HCT116 (cell line): ENCODE data around the gene LMX1A. TPM values are rescaled to one million over a fixed set of nuclear protein-coding genes. Genes with fewer than 3 reads are reported as not detected.

ENCODE experiments used
- ATAC-seq: fragments of 200-7000 bp; cut with Tn5 transposase; 2 replicates; pipeline ENCODE4 v1.9.1; 2020; ENCODE audit warnings: mild to moderate bottlenecking, moderate library complexity
- BruUV-seq: library from RNA; stranded (reverse); fragments of 400-500 nt; replicated peaks from 2 replicates; lab custom pipeline; 2021; lab: Mats Ljungman, UMichigan
- CTCF ChIA-PET: fragments of 300-600 bp; sonication (Branson Sonifier 250); formaldehyde crosslinking; loops from one replicate; lab custom pipeline; 2021; ENCODE audit warnings: antibody characterized with exemption; lab: Charles Lee
- POLR2A ChIA-PET: fragments of 300-600, 350-600 bp; sonication (Branson Sonifier 250); formaldehyde crosslinking; loops from one replicate; lab custom pipeline; 2021; ENCODE audit warnings: antibody characterized with exemption; lab: Charles Lee
- RAD21 ChIA-PET, 2 experiments: fragments of 300-600 bp; sonication (Branson Sonifier 250); formaldehyde crosslinking; loops; one replicate each; lab custom pipeline; 2023; ENCODE audit warnings: low total read pairs in 2 of 2; ENCODE audit not compliant: uncharacterized antibody in 2 of 2, unreplicated experiment in 2 of 2, low non-redundant PET in 1 of 2; lab: Charles Lee
- DNase-seq: peaks from one replicate; pipeline ENCODE4 v3.0.0-alpha.2; 2010; ENCODE audit warnings: low read depth, low spot score
- H2AFZ ChIP-seq: fragments of 200-600 bp; shearing (Covaris generic), sonication (generic); 2 replicates; pipeline ENCODE4 v1.6.1; 2017; ENCODE audit warnings: low read depth, mixed run types, mixed read lengths, antibody characterized with exemption, low read length; ENCODE audit not compliant: poor library complexity, severe bottlenecking
- H3K27ac ChIP-seq: 2 replicates; pipeline ENCODE4 v1.5.1; 2012; ENCODE audit warnings: low read depth, low read length
- H3K27me3 ChIP-seq: fragments of 200-600 bp; sonication (generic); 2 replicates; pipeline ENCODE4 v1.6.1; 2016; ENCODE audit warnings: mixed run types, low read length, mixed read lengths; ENCODE audit not compliant: insufficient read depth
- H3K36me3 ChIP-seq, 2 experiments: fragments of 200-500 bp in 1 of 2; fragments of 200-600 bp in 1 of 2; sonication (Bioruptor generic) in 1 of 2; sonication (generic) in 1 of 2; 2 replicates each; pipeline versions ENCODE4 v1.5.1 to v1.6.1; 2014 to 2016; ENCODE audit warnings: low read length in 2 of 2, inconsistent platforms in 1 of 2, mixed read lengths in 1 of 2, mixed run types in 1 of 2; ENCODE audit not compliant: insufficient read depth in 2 of 2, control insufficient read depth in 1 of 2
- H3K4me1 ChIP-seq, 2 experiments: fragments of 200-600 bp in 1 of 2; sonication (generic) in 1 of 2; 2 replicates each; pipeline versions ENCODE4 v1.5.1 to v1.6.1; 2012 to 2017; ENCODE audit warnings: low read length in 2 of 2, inconsistent platforms in 1 of 2, mild to moderate bottlenecking in 1 of 2, mixed read lengths in 1 of 2, mixed run types in 1 of 2, moderate library complexity in 1 of 2; ENCODE audit not compliant: insufficient read depth in 2 of 2, control insufficient read depth in 1 of 2
- H3K4me2 ChIP-seq: fragments of 200-600 bp; sonication (generic); 2 replicates; pipeline ENCODE4 v1.6.1; 2017; ENCODE audit warnings: mixed run types, low read length, mixed read lengths
- H3K4me3 ChIP-seq, 2 experiments: fragments of 200-600 bp in 1 of 2; sonication (generic) in 1 of 2; replicated peaks in 1 of 2; 2 replicates each; pipeline ENCODE4 v1.5.1; 2011 to 2016; ENCODE audit warnings: low read length in 2 of 2, control low read depth in 1 of 2, low read depth in 1 of 2, mild to moderate bottlenecking in 1 of 2, mixed read lengths in 1 of 2, mixed run types in 1 of 2
- H3K79me2 ChIP-seq: fragments of 200-600 bp; sonication (generic); 2 replicates; pipeline ENCODE4 v1.6.1; 2017; ENCODE audit warnings: mild to moderate bottlenecking, mixed run types, low read length, moderate library complexity, mixed read lengths; ENCODE audit not compliant: insufficient read depth
- H3K9ac ChIP-seq: fragments of 200-600 bp; sonication (generic); 2 replicates; pipeline ENCODE4 v1.6.1; 2016; ENCODE audit warnings: low read length, mixed read lengths
- H3K9me2 ChIP-seq: fragments of 200-600 bp; sonication (generic), shearing (Covaris generic); 2 replicates; pipeline ENCODE4 v1.6.1; 2017; ENCODE audit warnings: mixed run types, mild to moderate bottlenecking, moderate library complexity; ENCODE audit not compliant: insufficient read depth
- H3K9me3 ChIP-seq, 2 experiments: fragments of 200-500 bp in 1 of 2; fragments of 200-600 bp in 1 of 2; sonication (Bioruptor generic) in 1 of 2; sonication (generic) in 1 of 2; 2 replicates each; pipeline ENCODE4 v1.6.1; 2014 to 2017; ENCODE audit warnings: low read length in 2 of 2, mixed read lengths in 2 of 2, inconsistent platforms in 1 of 2, low read depth in 1 of 2, mild to moderate bottlenecking in 1 of 2, mixed run types in 1 of 2, moderate library complexity in 1 of 2; ENCODE audit not compliant: control insufficient read depth in 1 of 2, insufficient read depth in 1 of 2
- H4K20me1 ChIP-seq: fragments of 200-600 bp; sonication (generic), shearing (Covaris generic); 2 replicates; pipeline ENCODE4 v1.6.1; 2017; ENCODE audit warnings: mixed run types, mild to moderate bottlenecking, moderate library complexity; ENCODE audit not compliant: insufficient read depth
- CEBPB ChIP-seq: IDR thresholded peaks from 2 replicates; pipeline ENCODE4 v1.6.1; 2012; ENCODE audit warnings: low read depth
- EGR1 ChIP-seq: IDR thresholded peaks from 2 replicates; pipeline ENCODE4 v1.6.1; 2012; ENCODE audit warnings: low read depth
- EZH2 ChIP-seq: fragments of 200-600 bp; sonication (generic); IDR thresholded peaks from 2 replicates; pipeline ENCODE4 v1.6.1; 2017; ENCODE audit warnings: antibody characterized with exemption, mixed run types
- EZH2phosphoT487 ChIP-seq: fragments of 200-600 bp; IDR thresholded peaks from 2 replicates; pipeline ENCODE4 v1.6.1; 2018; ENCODE audit warnings: antibody characterized with exemption, borderline replicate concordance
- JUND ChIP-seq: IDR thresholded peaks from 2 replicates; pipeline ENCODE4 v1.6.1; 2012
- POLR2A ChIP-seq: IDR thresholded peaks from 2 replicates; pipeline ENCODE4 v1.7.0; 2011; ENCODE audit warnings: borderline replicate concordance; ENCODE audit not compliant: insufficient read depth, insufficient read length; ENCODE audit errors: extremely low read depth
- POLR2AphosphoS5 ChIP-seq: IDR thresholded peaks from 2 replicates; pipeline ENCODE4 v1.6.1; 2011; ENCODE audit warnings: mild to moderate bottlenecking, low read depth, low read length, moderate library complexity
- RAD21 ChIP-seq: IDR thresholded peaks from 2 replicates; pipeline ENCODE4 v1.6.1; 2012; ENCODE audit warnings: low read depth, mild to moderate bottlenecking
- SIN3A ChIP-seq: IDR thresholded peaks from 2 replicates; pipeline ENCODE4 v1.6.1; 2012; ENCODE audit warnings: low read depth
- SP1 ChIP-seq: IDR thresholded peaks from 2 replicates; pipeline ENCODE4 v1.6.1; 2012; ENCODE audit warnings: low read depth
- SRF ChIP-seq: IDR thresholded peaks from 2 replicates; pipeline ENCODE4 v1.6.1; 2012; ENCODE audit warnings: low read depth
- YY1 ChIP-seq: IDR thresholded peaks from 2 replicates; pipeline ENCODE4 v1.6.1; 2011; ENCODE audit warnings: low read length, low read depth, moderate library complexity, mild to moderate bottlenecking; ENCODE audit not compliant: insufficient replicate concordance; ENCODE audit errors: extremely low read depth
- ZFX ChIP-seq: fragments of 450-650 bp; IDR thresholded peaks from 2 replicates; pipeline ENCODE4 v1.6.1; 2017
- ZNF274 ChIP-seq: fragments of 200-500 bp; sonication (Bioruptor generic); IDR thresholded peaks from 2 replicates; pipeline ENCODE4 v1.6.1; 2014; ENCODE audit warnings: mild to moderate bottlenecking, low read depth, low read length, inconsistent platforms
- intact Hi-C: fragments of 100-400 bp; cut with micrococcal nuclease; formaldehyde crosslinking; loops from 2 replicates; pipeline ENCODE4 v1.10.0; 2022
- total RNA-seq: library from RNA; stranded (reverse); gene quantifications from one replicate; pipeline ENCODE4 v1.2.1, GENCODE V29; 2021; ENCODE audit not compliant: unreplicated experiment
- TF ChIP-seq, protein P1 (sequence below): IDR thresholded peaks from 2 replicates; pipeline ENCODE4 v1.6.1; 2012; ENCODE audit warnings: low read depth
- TF ChIP-seq, protein P2 (sequence below), 3 experiments: fragments of 200-600 bp in 1 of 3; sonication (generic) in 1 of 3; IDR thresholded peaks in 2 of 3; conservative IDR thresholded peaks in 1 of 3; 2 replicates each; pipeline ENCODE4 v1.5.1; 2012 to 2017; ENCODE audit warnings: low read depth in 2 of 3, low read length in 2 of 3, antibody characterized with exemption in 1 of 3, borderline replicate concordance in 1 of 3, control low read depth in 1 of 3, mild to moderate bottlenecking in 1 of 3, mixed read lengths in 1 of 3, mixed run types in 1 of 3, moderate library complexity in 1 of 3; ENCODE audit not compliant: insufficient read depth in 1 of 3

Gene LMX1A
- total RNA-seq, 1 experiment from 2014 or later = not detected

DNA sequence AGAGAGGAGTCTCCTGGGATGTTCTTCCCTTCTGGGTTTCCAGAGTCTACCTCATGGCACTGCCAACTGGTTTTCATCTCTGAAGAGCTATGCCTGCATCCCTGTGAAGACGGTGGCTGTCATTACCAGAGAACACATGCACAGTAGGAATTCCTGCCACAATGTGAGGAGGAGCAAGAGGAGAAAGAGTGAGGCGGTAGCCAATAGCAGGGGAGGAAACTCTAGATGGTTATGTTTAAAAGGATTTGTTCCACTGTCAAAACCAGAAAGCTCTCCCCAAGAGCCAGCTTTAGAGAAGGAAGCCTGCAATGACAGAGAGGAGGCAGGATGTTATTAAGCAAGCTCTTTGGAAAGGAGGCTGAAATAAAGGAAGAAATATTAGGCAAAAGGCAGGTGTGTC lies 12.3 kb downstream of the LMX1A start (continued):
- TF ChIP-seq, protein P1, sequence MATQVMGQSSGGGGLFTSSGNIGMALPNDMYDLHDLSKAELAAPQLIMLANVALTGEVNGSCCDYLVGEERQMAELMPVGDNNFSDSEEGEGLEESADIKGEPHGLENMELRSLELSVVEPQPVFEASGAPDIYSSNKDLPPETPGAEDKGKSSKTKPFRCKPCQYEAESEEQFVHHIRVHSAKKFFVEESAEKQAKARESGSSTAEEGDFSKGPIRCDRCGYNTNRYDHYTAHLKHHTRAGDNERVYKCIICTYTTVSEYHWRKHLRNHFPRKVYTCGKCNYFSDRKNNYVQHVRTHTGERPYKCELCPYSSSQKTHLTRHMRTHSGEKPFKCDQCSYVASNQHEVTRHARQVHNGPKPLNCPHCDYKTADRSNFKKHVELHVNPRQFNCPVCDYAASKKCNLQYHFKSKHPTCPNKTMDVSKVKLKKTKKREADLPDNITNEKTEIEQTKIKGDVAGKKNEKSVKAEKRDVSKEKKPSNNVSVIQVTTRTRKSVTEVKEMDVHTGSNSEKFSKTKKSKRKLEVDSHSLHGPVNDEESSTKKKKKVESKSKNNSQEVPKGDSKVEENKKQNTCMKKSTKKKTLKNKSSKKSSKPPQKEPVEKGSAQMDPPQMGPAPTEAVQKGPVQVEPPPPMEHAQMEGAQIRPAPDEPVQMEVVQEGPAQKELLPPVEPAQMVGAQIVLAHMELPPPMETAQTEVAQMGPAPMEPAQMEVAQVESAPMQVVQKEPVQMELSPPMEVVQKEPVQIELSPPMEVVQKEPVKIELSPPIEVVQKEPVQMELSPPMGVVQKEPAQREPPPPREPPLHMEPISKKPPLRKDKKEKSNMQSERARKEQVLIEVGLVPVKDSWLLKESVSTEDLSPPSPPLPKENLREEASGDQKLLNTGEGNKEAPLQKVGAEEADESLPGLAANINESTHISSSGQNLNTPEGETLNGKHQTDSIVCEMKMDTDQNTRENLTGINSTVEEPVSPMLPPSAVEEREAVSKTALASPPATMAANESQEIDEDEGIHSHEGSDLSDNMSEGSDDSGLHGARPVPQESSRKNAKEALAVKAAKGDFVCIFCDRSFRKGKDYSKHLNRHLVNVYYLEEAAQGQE = no peak
- TF ChIP-seq JUND (no peak), ZFX (no peak), SP1 (no peak), SRF (no peak)
- TF ChIP-seq, all 23 proteins: peak for 0

DNA sequence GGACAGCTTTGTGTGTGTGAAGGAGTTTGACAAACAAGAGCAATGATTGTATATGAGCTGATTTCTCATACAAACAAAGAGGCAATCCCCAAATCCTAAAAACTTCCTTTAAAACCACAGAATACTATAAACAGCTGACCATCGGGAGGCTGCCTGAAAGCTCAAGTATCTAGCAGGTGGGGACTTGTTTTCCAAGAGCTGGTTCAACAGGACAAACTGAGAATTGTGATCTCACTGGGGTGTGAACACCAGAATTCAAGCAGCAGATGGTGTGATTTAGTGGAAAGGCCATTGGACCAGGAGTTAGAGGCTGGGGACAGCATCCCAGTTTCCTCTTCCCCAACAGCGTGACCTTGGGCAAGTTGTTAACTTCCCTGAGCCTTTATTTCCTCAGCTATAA lies 13.9 kb downstream of the LMX1A start:
- ChIA-PET RAD21 (no interaction called here), POLR2A (no interaction called here), CTCF (interaction anchor here (0.9 kb wide), 1 partner anchor 25 kb away, joined by 3 read pairs; no protein-coding TSS in a partner anchor)
- Histone ChIP-seq H3K27me3 (peaks cover 71% of the 10 kb centered on the region), H3K79me2 (no peaks in the 10 kb centered on the region), H3K9ac (no peak overlapping the region), H3K9me2 (no peaks in the 10 kb centered on the region), H3K4me3 (no peak overlapping the region), H3K27ac (no peak overlapping the region), H3K9me3 (no peaks in the 10 kb centered on the region), H4K20me1 (no peaks in the 10 kb centered on the region), H2AFZ (no peak overlapping the region), H3K36me3 (no peaks in the 10 kb centered on the region), H3K4me1 (no peaks in the 10 kb centered on the region), H3K4me2 (no peak overlapping the region)
- ATAC-seq (no peak), DNase-seq (no peak)
- no TSS peak for BruUV-seq
- intact Hi-C loops = no loop called here
- TF ChIP-seq RAD21 (no peak), YY1 (no peak), POLR2A (no peak), CEBPB (no peak), SRF (no peak), POLR2AphosphoS5 (no peak), EZH2 (no peak), EZH2phosphoT487 (no peak), EGR1 (no peak), ZFX (no peak), SP1 (no peak), ZNF274 (no peak), SIN3A (no peak)
- TF ChIP-seq, protein P2, sequence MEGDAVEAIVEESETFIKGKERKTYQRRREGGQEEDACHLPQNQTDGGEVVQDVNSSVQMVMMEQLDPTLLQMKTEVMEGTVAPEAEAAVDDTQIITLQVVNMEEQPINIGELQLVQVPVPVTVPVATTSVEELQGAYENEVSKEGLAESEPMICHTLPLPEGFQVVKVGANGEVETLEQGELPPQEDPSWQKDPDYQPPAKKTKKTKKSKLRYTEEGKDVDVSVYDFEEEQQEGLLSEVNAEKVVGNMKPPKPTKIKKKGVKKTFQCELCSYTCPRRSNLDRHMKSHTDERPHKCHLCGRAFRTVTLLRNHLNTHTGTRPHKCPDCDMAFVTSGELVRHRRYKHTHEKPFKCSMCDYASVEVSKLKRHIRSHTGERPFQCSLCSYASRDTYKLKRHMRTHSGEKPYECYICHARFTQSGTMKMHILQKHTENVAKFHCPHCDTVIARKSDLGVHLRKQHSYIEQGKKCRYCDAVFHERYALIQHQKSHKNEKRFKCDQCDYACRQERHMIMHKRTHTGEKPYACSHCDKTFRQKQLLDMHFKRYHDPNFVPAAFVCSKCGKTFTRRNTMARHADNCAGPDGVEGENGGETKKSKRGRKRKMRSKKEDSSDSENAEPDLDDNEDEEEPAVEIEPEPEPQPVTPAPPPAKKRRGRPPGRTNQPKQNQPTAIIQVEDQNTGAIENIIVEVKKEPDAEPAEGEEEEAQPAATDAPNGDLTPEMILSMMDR (IDR thresholded peaks at IDR 0.05 in 2 of 3, conservative IDR thresholded peaks at IDR 0.05 in 1 of 3; ENCODE audit: borderline replicate concordance in 1 of 3, insufficient read depth in 1 of 3, low read depth in 2 of 3, low read length in 2 of 3) = no peak
- TF ChIP-seq, protein P1 = no peak
